Neutrophil (primary cell): ENCODE results near the gene REV3L.
"Not testable (repeated sequence)": the region's sequence is repeated elsewhere in the genome, so short reads cannot be mapped to it uniquely, and the experiment has no call there.

ENCODE experiments used
- H3K27ac ChIP-seq: fragments of 200-600 bp; sonication (generic); 2 replicates; pipeline ENCODE4 v1.5.1; 2016; ENCODE audit warnings: mild to moderate bottlenecking, moderate library complexity
- H3K27me3 ChIP-seq: fragments of 200-600 bp; sonication (generic); 2 replicates; pipeline ENCODE4 v1.6.0; 2016; ENCODE audit warnings: mild to moderate bottlenecking
- H3K36me3 ChIP-seq: fragments of 200-600 bp; sonication (generic); 2 replicates; pipeline ENCODE4 v1.5.1; 2017
- H3K4me1 ChIP-seq, 2 experiments: fragments of 200-600 bp in 1 of 2; sonication (generic) in 1 of 2; 1 replicate in 1 of 2; 2 replicates in 1 of 2; pipeline versions ENCODE4 v1.5.1 to v1.6.1; 2013 to 2016; ENCODE audit warnings: low read depth in 1 of 2, low read length in 1 of 2, mild to moderate bottlenecking in 1 of 2, moderate library complexity in 1 of 2; ENCODE audit not compliant: control insufficient read depth in 1 of 2, insufficient read depth in 1 of 2
- H3K4me3 ChIP-seq, 2 experiments: fragments of 200-600 bp in 1 of 2; sonication (generic) in 1 of 2; 1 replicate in 1 of 2; 2 replicates in 1 of 2; pipeline ENCODE4 v1.5.1; 2013 to 2016; ENCODE audit warnings: low read depth in 1 of 2, low read length in 1 of 2, mild to moderate bottlenecking in 1 of 2, moderate library complexity in 1 of 2
- H3K9me3 ChIP-seq: fragments of 200-600 bp; sonication (generic); 2 replicates; pipeline ENCODE4 v1.5.1; 2016
- CTCF ChIP-seq: fragments of 200-600 bp; sonication (generic); IDR thresholded peaks from 2 replicates; pipeline ENCODE4 v1.5.1; 2016; ENCODE audit warnings: antibody characterized with exemption

Gene REV3L

GRCh38 chr6:111258010-111258409 lies 225.0 kb downstream of the REV3L start:
- Histone ChIP-seq H3K4me1 (peaks cover 9 to 17% of the 10 kb centered on the region in 2 experiments), H3K27ac (no peak overlapping the region), H3K27me3 (no peaks in the 10 kb centered on the region), H3K4me3 (no peak overlapping the region), H3K36me3 (no peaks in the 10 kb centered on the region), H3K9me3 (no peaks in the 10 kb centered on the region)
- TF ChIP-seq CTCF: no peak

GRCh38 chr6:111256646-111257045 lies 226.4 kb downstream of the REV3L start:
- peaks cover 9 to 17% of the 10 kb centered on the region in 2 experiments for H3K4me1 ChIP-seq
- H3K27me3 ChIP-seq: no peaks in the 10 kb centered on the region
- no peaks in the 10 kb centered on the region for H3K9me3 ChIP-seq
- H3K27ac ChIP-seq: no peak overlapping the region
- H3K4me3 ChIP-seq: no peak overlapping the region
- no peaks in the 10 kb centered on the region for H3K36me3 ChIP-seq
- TF ChIP-seq CTCF: no peak

GRCh38 chr6:111255838-111256237 lies 227.2 kb downstream of the REV3L start:
- not testable (repeated sequence) for H3K9me3 ChIP-seq, H3K36me3 ChIP-seq, H3K4me3 ChIP-seq

GRCh38 chr6:111254779-111255166 lies 228.2 kb downstream of the REV3L start:
- Histone ChIP-seq H3K36me3 (no peaks in the 10 kb centered on the region), H3K27ac (no peak overlapping the region), H3K4me3 (no peak overlapping the region), H3K27me3 (no peaks in the 10 kb centered on the region), H3K4me1 (peaks cover 5 to 10% of the 10 kb centered on the region in 2 experiments), H3K9me3 (no peaks in the 10 kb centered on the region)
- TF ChIP-seq CTCF: no peak

More at GRCh38 chr6:111255838-111256237, 227.2 kb downstream of the REV3L start:
- H3K27me3 ChIP-seq, H3K27ac ChIP-seq: not testable (repeated sequence)
- peaks cover 9 to 17% of the 10 kb centered on the region in 2 experiments for H3K4me1 ChIP-seq

GRCh38 chr6:111254004-111254778 lies 228.8 kb downstream of the REV3L start:
- Histone ChIP-seq H3K27ac (no peak overlapping the region), H3K4me1 (peaks cover 0 to 5% of the 10 kb centered on the region in 2 experiments), H3K4me3 (no peak overlapping the region), H3K36me3 (no peaks in the 10 kb centered on the region), H3K27me3 (no peaks in the 10 kb centered on the region), H3K9me3 (no peaks in the 10 kb centered on the region)
- no peak for TF ChIP-seq CTCF

- Histone ChIP-seq H3K36me3 (no peaks in the 10 kb centered on the region), H3K4me1 (no peaks in the 10 kb centered on the region), H3K9me3 (no peaks in the 10 kb centered on the region), H3K4me3 (no peak overlapping the region), H3K27me3 (no peaks in the 10 kb centered on the region), H3K27ac (no peak overlapping the region)
- TF ChIP-seq CTCF: no peak
Measured at GRCh38 chr6:111252726-111253125, 230.3 kb downstream of the REV3L start.
